ENCODE results near the gene DUOX1. TPM values are rescaled to one million over a fixed set of nuclear protein-coding genes. Genes with fewer than 3 reads are reported as not detected.

Gene DUOX1
- total and polyA plus RNA-seq, 9 of the 15 experiments (the other 6 are each of a cell fraction or from before 2014, with no cell fraction given): 0.01 to 0.22 (median 0.01) TPM; not detected in 6

DNA sequence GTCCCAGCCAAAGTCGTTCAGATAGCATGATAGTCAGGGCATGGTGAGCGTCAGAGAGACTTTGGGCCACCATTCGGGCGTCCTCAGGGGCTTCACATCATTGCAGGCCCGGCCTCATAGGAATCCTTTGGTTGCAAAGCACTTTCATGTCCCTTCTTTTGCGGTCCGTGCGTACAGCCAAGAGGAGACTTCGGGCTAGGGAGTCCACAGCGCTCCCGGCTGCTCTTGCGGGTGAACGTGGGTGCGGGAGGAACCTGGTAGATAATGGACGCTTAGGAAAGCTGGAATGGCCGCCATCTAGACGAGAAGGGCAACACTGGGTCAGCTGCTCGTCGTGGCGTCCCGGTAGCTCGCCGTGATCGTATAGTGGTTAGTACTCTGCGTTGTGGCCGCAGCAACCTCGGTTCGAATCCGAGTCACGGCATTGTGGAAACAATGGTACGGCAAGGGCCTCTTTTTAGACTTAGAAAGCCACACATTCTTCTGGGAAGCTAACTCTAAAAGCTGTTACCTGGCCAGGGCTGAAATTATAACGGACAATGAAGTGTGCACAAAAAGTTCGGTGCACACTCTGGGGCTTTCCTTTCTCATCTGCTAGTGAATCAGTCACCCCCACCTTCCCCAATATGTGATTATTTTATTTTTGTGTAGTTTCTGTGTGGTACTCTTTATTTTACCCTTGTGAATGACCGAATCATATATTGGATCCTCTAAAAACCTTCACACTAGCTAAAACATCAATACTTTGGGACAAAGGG lies 71.2 kb downstream of the DUOX1 start (continued):
- TF ChIP-seq THRA (IDR thresholded peaks at IDR 0.05) (no peak), RBBP5 (IDR thresholded peaks at IDR 0.05; ENCODE audit: borderline replicate concordance, insufficient read depth, low read length, poor library complexity, severe bottlenecking) (no peak), TSC22D4 (tag; IDR thresholded peaks at IDR 0.05) (no peak), TRIM25 (IDR thresholded peaks at IDR 0.05; ENCODE audit: borderline replicate concordance) (no peak), ZNF589 (CRISPR knock-in tag; IDR thresholded peaks at IDR 0.05; ENCODE audit: low read depth) (no peak; the same call in 1 of the 2 replicates), KDM5B (IDR thresholded peaks at IDR 0.05; ENCODE audit: insufficient replicate concordance, low read depth, low read length) (peak; percentile 43), ZKSCAN1 (IDR thresholded peaks at IDR 0.05; ENCODE audit: low read depth, low read length) (peak; percentile 58; the same call in 1 of the 2 replicates), ZNF318 (IDR thresholded peaks at IDR 0.05; ENCODE audit: borderline replicate concordance in 1 of 2, low read depth in 1 of 2) (no peak), POLR2AphosphoS5 (IDR thresholded peaks at IDR 0.05; ENCODE audit: control insufficient read depth, insufficient read depth, low read depth, low read length) (no peak), SNIP1 (IDR thresholded peaks at IDR 0.05; ENCODE audit: low read depth) (no peak)
- TF ChIP-seq, protein P1, sequence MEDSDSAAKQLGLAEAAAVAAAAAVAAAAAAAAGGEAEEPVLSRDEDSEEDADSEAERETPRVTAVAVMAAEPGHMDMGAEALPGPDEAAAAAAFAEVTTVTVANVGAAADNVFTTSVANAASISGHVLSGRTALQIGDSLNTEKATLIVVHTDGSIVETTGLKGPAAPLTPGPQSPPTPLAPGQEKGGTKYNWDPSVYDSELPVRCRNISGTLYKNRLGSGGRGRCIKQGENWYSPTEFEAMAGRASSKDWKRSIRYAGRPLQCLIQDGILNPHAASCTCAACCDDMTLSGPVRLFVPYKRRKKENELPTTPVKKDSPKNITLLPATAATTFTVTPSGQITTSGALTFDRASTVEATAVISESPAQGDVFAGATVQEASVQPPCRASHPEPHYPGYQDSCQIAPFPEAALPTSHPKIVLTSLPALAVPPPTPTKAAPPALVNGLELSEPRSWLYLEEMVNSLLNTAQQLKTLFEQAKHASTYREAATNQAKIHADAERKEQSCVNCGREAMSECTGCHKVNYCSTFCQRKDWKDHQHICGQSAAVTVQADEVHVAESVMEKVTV (CRISPR knock-in tag; IDR thresholded peaks at IDR 0.05): no peak
